Upper lobe of left lung (tissue), 4 donors: Measurements from ENCODE around the gene TANC2.

Experiments used
- POLR2A ChIP-seq, 4 donors: fragments of 450-650 bp; IDR thresholded peaks; one replicate each; pipeline ENCODE4 v1.5.1; 2016 to 2017; ENCODE audit warnings: antibody characterized with exemption in 4 of 4, mild to moderate bottlenecking in 2 of 4
- POLR2AphosphoS5 ChIP-seq, 2 donors: sonication (generic); formaldehyde crosslinking; IDR thresholded peaks; one replicate each; pipeline ENCODE4 v1.5.1; 2017; ENCODE audit warnings: antibody characterized with exemption in 2 of 2
- TF ChIP-seq, protein P1 (sequence below), 6 experiments: fragments of 450-650 bp in 4 of 6; fragments of 200-600 bp in 2 of 6; sonication (generic) in 2 of 6; IDR thresholded peaks; one replicate each; pipeline ENCODE4 v1.5.1; 2016 to 2019; ENCODE audit warnings: antibody characterized with exemption in 6 of 6

- TF ChIP-seq POLR2AphosphoS5 (IDR thresholded peaks at IDR 0.05): no peak
- TF ChIP-seq, protein P1, sequence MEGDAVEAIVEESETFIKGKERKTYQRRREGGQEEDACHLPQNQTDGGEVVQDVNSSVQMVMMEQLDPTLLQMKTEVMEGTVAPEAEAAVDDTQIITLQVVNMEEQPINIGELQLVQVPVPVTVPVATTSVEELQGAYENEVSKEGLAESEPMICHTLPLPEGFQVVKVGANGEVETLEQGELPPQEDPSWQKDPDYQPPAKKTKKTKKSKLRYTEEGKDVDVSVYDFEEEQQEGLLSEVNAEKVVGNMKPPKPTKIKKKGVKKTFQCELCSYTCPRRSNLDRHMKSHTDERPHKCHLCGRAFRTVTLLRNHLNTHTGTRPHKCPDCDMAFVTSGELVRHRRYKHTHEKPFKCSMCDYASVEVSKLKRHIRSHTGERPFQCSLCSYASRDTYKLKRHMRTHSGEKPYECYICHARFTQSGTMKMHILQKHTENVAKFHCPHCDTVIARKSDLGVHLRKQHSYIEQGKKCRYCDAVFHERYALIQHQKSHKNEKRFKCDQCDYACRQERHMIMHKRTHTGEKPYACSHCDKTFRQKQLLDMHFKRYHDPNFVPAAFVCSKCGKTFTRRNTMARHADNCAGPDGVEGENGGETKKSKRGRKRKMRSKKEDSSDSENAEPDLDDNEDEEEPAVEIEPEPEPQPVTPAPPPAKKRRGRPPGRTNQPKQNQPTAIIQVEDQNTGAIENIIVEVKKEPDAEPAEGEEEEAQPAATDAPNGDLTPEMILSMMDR (IDR thresholded peaks at IDR 0.05): no peak
- no peak for TF ChIP-seq POLR2A (IDR thresholded peaks at IDR 0.05)
Measured at GRCh38 chr17:62964506-62964905, 1.5 kb upstream of the TANC2 start.
